PC-3 (cell line): Measurements from ENCODE around the gene GNG14. TPM values are rescaled to one million over a fixed set of nuclear protein-coding genes. Genes with fewer than 3 reads are reported as not detected.

Experiments
- ATAC-seq: fragments of 200-7000 bp; cut with Tn5 transposase; 2 replicates; pipeline ENCODE4 v1.9.1; 2020; ENCODE audit warnings: mild to moderate bottlenecking, moderate library complexity
- BruUV-seq: library from RNA; stranded (reverse); fragments of 400-500 nt; replicated peaks from 2 replicates; lab custom pipeline; 2021; lab: Mats Ljungman, UMichigan
- CTCF ChIA-PET: fragments of 300-600 bp; sonication (Branson Sonifier 250); formaldehyde crosslinking; loops from one replicate; lab custom pipeline; 2022; ENCODE audit warnings: antibody characterized with exemption; lab: Charles Lee
- POLR2A ChIA-PET: fragments of 300-600 bp; sonication (Branson Sonifier 250); formaldehyde crosslinking; loops from one replicate; lab custom pipeline; 2022; ENCODE audit warnings: antibody characterized with exemption; ENCODE audit not compliant: unreplicated experiment; lab: Charles Lee
- DNase-seq: peaks from one replicate; pipeline ENCODE4 v3.0.0-alpha.2; 2015
- H2AFZ ChIP-seq: fragments of 300-600 bp; sonication (generic); 2 replicates; pipeline ENCODE4 v1.6.0; 2016; ENCODE audit warnings: antibody characterized with exemption, low read length
- H3F3A ChIP-seq: fragments of 300-600 bp; sonication (generic); one replicate; pipeline ENCODE4 v1.6.0; 2017; ENCODE audit warnings: antibody characterized with exemption, low read length, control low read depth, mild to moderate bottlenecking; ENCODE audit not compliant: unreplicated experiment
- H3K27ac ChIP-seq: fragments of 300-600 bp; sonication (generic); 2 replicates; pipeline ENCODE4 v1.5.1; 2016; ENCODE audit warnings: mild to moderate bottlenecking, low read length
- H3K27me3 ChIP-seq: fragments of 300-600 bp; sonication (generic); 2 replicates; pipeline ENCODE4 v1.6.1; 2016; ENCODE audit warnings: low read length, mixed read lengths
- H3K36me3 ChIP-seq: fragments of 300-600 bp; sonication (generic); 2 replicates; pipeline ENCODE4 v1.6.1; 2016; ENCODE audit warnings: low read depth, mixed run types, low read length, mixed read lengths
- H3K4me1 ChIP-seq: fragments of 300-600 bp; sonication (generic); 2 replicates; pipeline ENCODE4 v1.5.1; 2016; ENCODE audit warnings: low read length; ENCODE audit not compliant: insufficient read depth
- H3K4me2 ChIP-seq: fragments of 300-600 bp; sonication (generic); 2 replicates; pipeline ENCODE4 v1.6.0; 2016; ENCODE audit warnings: low read length
- H3K4me3 ChIP-seq: fragments of 300-600 bp; sonication (generic); 2 replicates; pipeline ENCODE4 v1.5.1; 2016; ENCODE audit warnings: mild to moderate bottlenecking, low read length, mixed read lengths
- H3K79me2 ChIP-seq: fragments of 300-600 bp; sonication (generic); 2 replicates; pipeline ENCODE4 v1.6.1; 2017; ENCODE audit warnings: low read length, mixed read lengths
- H3K9ac ChIP-seq: fragments of 300-600 bp; sonication (generic); 2 replicates; pipeline ENCODE4 v1.6.0; 2016; ENCODE audit warnings: mild to moderate bottlenecking, low read length
- H3K9me2 ChIP-seq: fragments of 300-600 bp; sonication (generic); replicated peaks from 2 replicates; pipeline ENCODE4 v1.6.1; 2016; ENCODE audit warnings: mixed run types, low read length, mixed read lengths
- H3K9me3 ChIP-seq: fragments of 300-600 bp; sonication (generic); 2 replicates; pipeline ENCODE4 v1.6.1; 2016; ENCODE audit warnings: low read length, mixed read lengths
- H4K20me1 ChIP-seq: fragments of 300-600 bp; sonication (generic); 2 replicates; pipeline ENCODE4 v1.6.1; 2016; ENCODE audit warnings: low read length, mixed read lengths
- EZH2 ChIP-seq: fragments of 300-600 bp; sonication (generic); IDR thresholded peaks from one replicate; pipeline ENCODE4 v1.6.1; 2017; ENCODE audit warnings: antibody characterized with exemption, mild to moderate bottlenecking, low read length; ENCODE audit not compliant: unreplicated experiment
- EZH2phosphoT487 ChIP-seq: fragments of 300-600 bp; sonication (generic); IDR thresholded peaks from 2 replicates; pipeline ENCODE4 v1.6.1; 2018; ENCODE audit warnings: mild to moderate bottlenecking, antibody characterized with exemption, low read length, borderline replicate concordance
- intact Hi-C: fragments of 100-400 bp; cut with micrococcal nuclease; formaldehyde crosslinking; loops from 2 replicates; pipeline ENCODE4 v1.9.0; 2023
- total RNA-seq: library from RNA; depleted of rRNA; stranded (reverse); fragments of >200 nt; gene quantifications from 2 replicates; pipeline ENCODE4 v1.2.3, GENCODE V29; 2014
- TF ChIP-seq, protein P1 (sequence below): fragments of 300-600 bp; sonication (generic); conservative IDR thresholded peaks from 2 replicates; pipeline ENCODE4 v1.5.1; 2017; ENCODE audit warnings: antibody characterized with exemption, low read depth, mild to moderate bottlenecking, low read length

The GNG14 gene
- total RNA-seq, 1 experiment from 2014 or later = not detected

DNA sequence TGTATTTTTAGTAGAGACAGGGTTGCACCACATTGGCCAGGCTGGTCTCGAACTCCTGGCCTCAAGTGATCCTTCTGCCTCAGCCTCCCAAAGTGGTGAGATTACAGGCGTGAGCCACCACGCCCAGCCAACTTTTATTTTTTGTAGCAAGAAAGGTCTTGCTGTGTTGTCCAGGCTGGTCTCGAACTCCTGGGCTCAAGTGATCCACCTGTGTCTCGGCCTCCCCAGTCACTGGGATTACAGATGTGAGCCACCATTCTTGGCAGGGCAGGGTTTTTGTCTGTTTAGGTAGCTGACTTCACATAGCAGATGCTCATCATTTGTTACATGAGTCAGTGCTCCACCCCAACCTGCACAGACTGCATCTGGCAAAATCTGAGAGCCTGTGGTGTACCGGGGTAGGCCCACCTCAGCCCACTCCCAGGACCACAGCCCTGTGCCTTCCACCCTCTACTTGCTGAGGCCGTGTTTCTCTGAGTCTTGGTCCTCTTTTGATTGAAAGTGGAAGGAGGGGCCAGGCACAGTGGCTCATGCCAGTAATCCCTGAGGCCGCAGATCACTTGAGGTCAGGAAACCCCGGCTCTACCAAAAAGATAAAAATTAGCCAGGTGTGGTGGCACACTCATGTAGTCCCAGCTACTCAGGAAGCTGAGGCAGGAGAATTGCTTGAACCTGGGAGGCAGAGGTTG is 40.1 kb downstream of the GNG14 start:
- no TSS peak for BruUV-seq

GRCh38 chr19:12730064-12730463 is 42.3 kb downstream of the GNG14 start:
- H3K36me3 ChIP-seq = peaks cover 39% of the 10 kb centered on the region
- H3K4me1 ChIP-seq = peaks cover 14% of the 10 kb centered on the region
- ATAC-seq = no peak
- BruUV-seq = no TSS peak
- POLR2A ChIA-PET = no interaction called here
- H3K4me2 ChIP-seq = no peak overlapping the region
- H3K9me2 ChIP-seq = no peaks in the 10 kb centered on the region
- no peak overlapping the region for H2AFZ ChIP-seq
- TF ChIP-seq, protein P1, sequence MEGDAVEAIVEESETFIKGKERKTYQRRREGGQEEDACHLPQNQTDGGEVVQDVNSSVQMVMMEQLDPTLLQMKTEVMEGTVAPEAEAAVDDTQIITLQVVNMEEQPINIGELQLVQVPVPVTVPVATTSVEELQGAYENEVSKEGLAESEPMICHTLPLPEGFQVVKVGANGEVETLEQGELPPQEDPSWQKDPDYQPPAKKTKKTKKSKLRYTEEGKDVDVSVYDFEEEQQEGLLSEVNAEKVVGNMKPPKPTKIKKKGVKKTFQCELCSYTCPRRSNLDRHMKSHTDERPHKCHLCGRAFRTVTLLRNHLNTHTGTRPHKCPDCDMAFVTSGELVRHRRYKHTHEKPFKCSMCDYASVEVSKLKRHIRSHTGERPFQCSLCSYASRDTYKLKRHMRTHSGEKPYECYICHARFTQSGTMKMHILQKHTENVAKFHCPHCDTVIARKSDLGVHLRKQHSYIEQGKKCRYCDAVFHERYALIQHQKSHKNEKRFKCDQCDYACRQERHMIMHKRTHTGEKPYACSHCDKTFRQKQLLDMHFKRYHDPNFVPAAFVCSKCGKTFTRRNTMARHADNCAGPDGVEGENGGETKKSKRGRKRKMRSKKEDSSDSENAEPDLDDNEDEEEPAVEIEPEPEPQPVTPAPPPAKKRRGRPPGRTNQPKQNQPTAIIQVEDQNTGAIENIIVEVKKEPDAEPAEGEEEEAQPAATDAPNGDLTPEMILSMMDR = no peak
- TF ChIP-seq EZH2phosphoT487 (no peak), EZH2 (no peak)
- H3K9ac ChIP-seq = no peak overlapping the region
- CTCF ChIA-PET = no interaction called here
- intact Hi-C loops = no loop called here
- no peaks in the 10 kb centered on the region for H3K9me3 ChIP-seq
- DNase-seq = no peak
- H3K4me3 ChIP-seq = no peak overlapping the region
- no peaks in the 10 kb centered on the region for H3K27me3 ChIP-seq
- H3K27ac ChIP-seq = no peak overlapping the region
- peaks cover 10% of the 10 kb centered on the region for H3F3A ChIP-seq
- peaks cover 53% of the 10 kb centered on the region for H3K79me2 ChIP-seq
- peaks cover 26% of the 10 kb centered on the region for H4K20me1 ChIP-seq

More for the DNA sequence above, 40.1 kb downstream of the GNG14 start:
- no peak for TF ChIP-seq EZH2phosphoT487
- TF ChIP-seq EZH2 = no peak
- TF ChIP-seq, protein P1 = no peak
- Histone ChIP-seq H3K9ac (no peak overlapping the region), H3K36me3 (peaks cover 39% of the 10 kb centered on the region), H2AFZ (no peak overlapping the region), H3F3A (peaks cover 10% of the 10 kb centered on the region), H3K4me1 (peaks cover 21% of the 10 kb centered on the region), H3K9me3 (no peaks in the 10 kb centered on the region), H3K9me2 (no peaks in the 10 kb centered on the region), H4K20me1 (peaks cover 14% of the 10 kb centered on the region), H3K27ac (no peak overlapping the region), H3K27me3 (no peaks in the 10 kb centered on the region), H3K4me2 (no peak overlapping the region), H3K4me3 (no peak overlapping the region), H3K79me2 (peaks cover 51% of the 10 kb centered on the region)
- ATAC-seq (peak; percentile 6; the same call in 1 of the 2 replicates), DNase-seq (no peak)
- CTCF ChIA-PET = no interaction called here
- POLR2A ChIA-PET = no interaction called here
- intact Hi-C loops = no loop called here

GRCh38 chr19:12731337-12731736 is 43.5 kb downstream of the GNG14 start:
- DNase-seq = no peak
- BruUV-seq = no TSS peak
- intact Hi-C loops = no loop called here
- Histone ChIP-seq H3K79me2 (peaks cover 53% of the 10 kb centered on the region), H3K27ac (no peak overlapping the region), H3K9me3 (no peaks in the 10 kb centered on the region), H4K20me1 (peaks cover 26% of the 10 kb centered on the region), H3K4me1 (peaks cover 17% of the 10 kb centered on the region), H3K4me2 (no peak overlapping the region), H3K36me3 (peaks cover 39% of the 10 kb centered on the region), H3K9ac (no peak overlapping the region), H3K9me2 (no peaks in the 10 kb centered on the region), H2AFZ (no peak overlapping the region), H3F3A (peaks cover 10% of the 10 kb centered on the region), H3K4me3 (no peak overlapping the region), H3K27me3 (no peaks in the 10 kb centered on the region)
- ChIA-PET CTCF (no interaction called here), POLR2A (no interaction called here)
- no peak for ATAC-seq
- TF ChIP-seq EZH2phosphoT487 (no peak), EZH2 (no peak)
- TF ChIP-seq, protein P1 = no peak
